ENCODE measurements around the gene ASB13. TPM values are rescaled to one million over a fixed set of nuclear protein-coding genes. Genes with fewer than 3 reads are reported as not detected.

ASB13 gene
- total RNA-seq, 2 experiments from 2014 or later: 1.9 to 2.9 TPM

GRCh38 chr10:5589661-5590511 lies 76.5 kb downstream of the ASB13 start:
- Histone ChIP-seq H3K4me1 (ENCODE audit: insufficient read depth, low read length) (peaks cover 11% of the 10 kb centered on the region), H3K27me3 (ENCODE audit: control insufficient read depth in 1 of 2, insufficient read depth in 2 of 2, low read length in 2 of 2) (no peaks in the 10 kb centered on the region), H3K9me3 (ENCODE audit: control insufficient read depth in 1 of 2, insufficient read depth in 1 of 2, low read length in 2 of 2) (no peaks in the 10 kb centered on the region), H3K4me3 (ENCODE audit: low read length) (no peak overlapping the region), H3K27ac (ENCODE audit: low read depth in 1 of 2, low read length in 2 of 2) (no peak overlapping the region), H3K36me3 (ENCODE audit: insufficient read depth, low read length) (no peaks in the 10 kb centered on the region)
- intact Hi-C loops (cut with DNase I, micrococcal nuclease): loop anchor here in 1 of 2 experiments (5.0 kb wide), 1 partner anchor 63 kb away; no protein-coding TSS in a partner anchor
- H3K27me3 Mint-ChIP-seq: peaks cover 7% of the 10 kb centered on the region
- H3K36me3 Mint-ChIP-seq (ENCODE audit: low read depth): no peaks in the 10 kb centered on the region
- CTCF ChIA-PET: interaction anchor here (1.2 kb wide), 1 partner anchor 40 kb away, joined by 4 read pairs; no protein-coding TSS in a partner anchor
- H3K9me3 Mint-ChIP-seq: no peaks in the 10 kb centered on the region
- H3K27ac Mint-ChIP-seq: no peak overlapping the region
- H3K4me3 Mint-ChIP-seq: no peak overlapping the region
- POLR2A ChIA-PET: no interaction called here
- TF ChIP-seq CTCF (IDR thresholded peaks at IDR 0.05): no peak
- DNase-seq (peak in 3 of 14 experiments; percentile 5 to 25 (median 7)), ATAC-seq (ENCODE audit: poor library complexity) (peak; percentile 28)
- peaks cover 16% of the 10 kb centered on the region for H3K4me1 Mint-ChIP-seq (ENCODE audit: low read depth)

DNA sequence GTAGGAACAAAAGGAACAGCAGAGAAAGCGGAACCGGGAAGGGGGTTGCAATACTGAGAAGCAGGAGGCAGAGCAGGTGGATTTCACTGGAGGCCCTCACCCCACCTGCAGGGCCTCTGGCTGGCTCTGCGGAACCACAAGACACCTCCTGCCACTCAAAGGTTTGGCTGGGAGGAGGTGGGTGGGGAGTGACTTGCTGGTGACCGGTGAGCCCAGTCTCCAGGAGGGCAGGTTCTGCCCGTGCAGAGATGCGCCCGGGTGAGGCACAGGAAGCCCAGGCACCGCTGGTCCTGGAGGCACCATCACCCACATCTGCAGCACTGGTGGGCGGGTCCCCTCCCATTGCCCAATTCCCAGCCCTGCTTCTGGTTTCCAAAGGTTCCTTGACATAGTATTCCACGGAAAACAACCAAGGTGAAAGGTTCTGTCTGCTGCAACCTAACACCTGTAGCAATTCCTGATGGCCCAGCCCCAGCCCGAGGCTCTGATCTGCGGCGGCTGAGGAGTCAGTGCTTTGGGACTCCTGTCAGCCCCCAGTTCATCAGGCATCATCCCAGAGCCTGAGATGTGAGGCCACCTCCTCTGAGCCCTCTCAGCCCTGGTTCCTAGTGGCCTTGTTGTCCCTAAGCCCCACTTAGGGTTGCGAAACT lies 77.3 kb downstream of the ASB13 start:
- TF ChIP-seq CTCF (IDR thresholded peaks at IDR 0.05): no peak
- Histone ChIP-seq H3K27ac (ENCODE audit: low read depth in 1 of 2, low read length in 2 of 2) (no peak overlapping the region), H3K9me3 (ENCODE audit: control insufficient read depth in 1 of 2, insufficient read depth in 1 of 2, low read length in 2 of 2) (no peaks in the 10 kb centered on the region), H3K27me3 (ENCODE audit: control insufficient read depth in 1 of 2, insufficient read depth in 2 of 2, low read length in 2 of 2) (no peaks in the 10 kb centered on the region), H3K4me3 (ENCODE audit: low read length) (no peak overlapping the region), H3K36me3 (ENCODE audit: insufficient read depth, low read length) (no peaks in the 10 kb centered on the region), H3K4me1 (ENCODE audit: insufficient read depth, low read length) (peaks cover 6% of the 10 kb centered on the region)
- Mint-ChIP-seq H3K27ac (no peak overlapping the region), H3K36me3 (ENCODE audit: low read depth) (no peaks in the 10 kb centered on the region), H3K27me3 (peaks cover 7% of the 10 kb centered on the region), H3K4me1 (ENCODE audit: low read depth) (peaks cover 8% of the 10 kb centered on the region), H3K9me3 (no peaks in the 10 kb centered on the region), H3K4me3 (no peak overlapping the region)
- ATAC-seq (ENCODE audit: poor library complexity) (no peak), DNase-seq (no peak)
- intact Hi-C loops (cut with DNase I, micrococcal nuclease): loop anchor here in 1 of 2 experiments (5.0 kb wide), 1 partner anchor 62 kb away; no protein-coding TSS in a partner anchor
- CTCF ChIA-PET: interaction anchor here (1.2 kb wide), 1 partner anchor 41 kb away, joined by 4 read pairs; no protein-coding TSS in a partner anchor
- POLR2A ChIA-PET: no interaction called here

Other genes with a start within 250 kb of the ASB13 start
- not detected for gene CALML5, start 167.0 kb downstream of the ASB13 start, total RNA-seq
- gene CALML3, start 141.6 kb downstream of the ASB13 start, total RNA-seq: not detected
- gene TASOR2, start 18.2 kb upstream of the ASB13 start, total RNA-seq: 10 to 100 TPM; 50.0 to 51.0 TPM
- gene GDI2, start 146.8 kb upstream of the ASB13 start, total RNA-seq: 10 to 100 TPM; 78.1 to 82.3 TPM
- gene ANKRD16, start 223.3 kb upstream of the ASB13 start, total RNA-seq: 1 to 10 TPM; 1.4 to 1.8 TPM
- 10 to 100 TPM; 33.9 to 34.2 TPM for gene FBH1, start 223.6 kb upstream of the ASB13 start, total RNA-seq